Measurements from ENCODE around the gene CCDC12.

The CCDC12 gene

DNA sequence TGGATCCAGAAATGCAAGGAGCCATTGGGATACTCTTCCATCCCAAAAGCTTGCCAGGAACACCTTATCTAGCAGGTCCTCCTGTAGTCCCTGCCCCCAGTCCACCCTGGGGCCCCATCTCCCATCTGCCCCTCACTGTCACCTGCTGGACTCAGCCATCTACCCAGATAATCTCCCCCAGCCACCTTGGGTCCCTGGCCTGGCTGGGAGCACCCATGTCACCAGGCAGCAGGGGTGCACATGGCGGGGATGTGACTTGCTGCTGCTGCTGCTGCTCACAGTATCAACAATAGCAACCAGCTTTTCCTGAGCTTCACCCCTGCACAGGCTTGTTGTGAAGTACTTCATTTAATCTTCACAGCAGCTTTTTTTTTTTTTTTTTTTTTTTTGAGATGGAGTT lies 86.4 kb downstream of the CCDC12 start:
- DNase-seq (ENCODE audit: low spot score): no peak

DNA sequence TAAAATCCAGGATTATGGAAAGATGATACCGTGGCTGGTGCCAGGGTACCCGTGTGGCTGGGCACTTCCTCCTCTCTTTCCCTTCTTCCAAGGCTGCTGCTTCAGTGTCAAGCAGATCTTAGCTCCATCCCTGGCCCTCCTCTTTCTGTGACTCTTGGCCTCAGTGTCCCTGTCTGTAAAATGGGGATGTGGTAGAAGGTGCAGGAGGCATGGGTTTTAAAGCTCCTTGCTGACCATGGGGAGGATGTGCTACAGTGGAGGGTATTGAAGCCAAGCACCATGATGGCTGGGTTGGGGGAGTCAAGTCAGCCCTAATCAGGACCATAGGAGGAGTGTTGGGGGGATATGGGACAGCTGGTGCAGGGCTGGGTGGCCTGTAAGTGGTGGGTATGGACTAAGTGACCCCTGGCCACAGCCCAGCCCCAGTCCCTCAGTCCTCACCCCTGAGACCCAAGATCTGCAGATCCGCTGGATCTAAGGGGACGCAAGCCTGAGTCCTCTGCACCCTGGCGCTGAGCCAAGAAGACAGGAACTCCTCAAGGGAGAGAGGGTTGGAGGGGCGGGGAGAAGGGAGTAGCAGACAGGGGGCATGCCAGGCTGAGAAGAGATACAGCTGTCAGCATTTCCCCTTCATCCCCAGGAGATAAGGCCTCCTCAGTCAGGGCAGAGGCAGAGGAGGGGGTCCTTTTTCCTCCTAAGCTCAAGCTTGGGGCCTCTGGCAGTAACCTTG lies 87.0 kb downstream of the CCDC12 start:
- no peak for DNase-seq (ENCODE audit: low spot score)

DNA sequence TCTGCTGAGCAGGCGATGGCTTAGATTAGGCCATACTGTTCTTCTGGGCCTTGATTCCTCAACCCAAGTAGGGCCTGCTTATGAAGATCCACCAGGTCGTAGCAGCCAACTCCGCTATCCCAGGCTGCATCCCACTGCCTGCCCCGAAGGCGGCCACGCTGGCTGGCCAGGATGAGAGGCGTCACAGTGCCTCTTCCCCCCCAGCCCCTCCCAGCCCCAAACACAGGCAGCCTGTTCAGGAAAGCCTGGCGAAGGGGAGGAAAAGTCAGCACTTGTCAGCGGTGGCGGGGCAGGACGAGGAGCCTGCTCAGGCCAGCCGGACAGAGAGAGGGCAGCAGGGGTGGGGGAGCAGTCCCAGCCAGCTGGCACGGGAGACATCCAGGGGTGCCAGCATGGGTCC lies 87.8 kb downstream of the CCDC12 start:
- no peak for DNase-seq (ENCODE audit: low spot score)

DNA sequence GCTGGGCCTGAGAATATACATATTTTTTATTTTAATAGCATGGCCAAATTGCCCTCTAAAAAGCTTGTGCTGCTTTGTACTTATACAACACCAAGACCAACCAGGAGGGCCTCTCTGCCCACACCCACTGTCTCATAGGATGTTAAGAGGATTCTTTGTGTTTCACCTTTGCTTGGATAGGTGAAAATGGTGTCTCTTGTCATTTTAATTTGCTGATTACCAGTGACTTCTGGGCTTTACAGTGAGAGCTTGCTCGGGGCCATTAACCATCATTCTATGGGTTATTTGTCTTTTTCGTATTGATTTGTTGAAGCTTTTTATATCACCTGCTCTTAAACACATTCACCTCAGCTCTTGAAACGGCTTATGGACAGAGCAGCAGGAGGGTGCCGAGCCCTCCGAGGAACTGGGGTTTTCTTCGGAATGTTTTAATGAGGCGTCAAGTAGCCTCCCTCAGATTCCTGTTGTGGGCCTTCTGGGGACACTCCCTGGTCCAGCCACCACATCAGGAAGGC lies 88.5 kb downstream of the CCDC12 start:
- DNase-seq (ENCODE audit: low spot score): no peak

DNA sequence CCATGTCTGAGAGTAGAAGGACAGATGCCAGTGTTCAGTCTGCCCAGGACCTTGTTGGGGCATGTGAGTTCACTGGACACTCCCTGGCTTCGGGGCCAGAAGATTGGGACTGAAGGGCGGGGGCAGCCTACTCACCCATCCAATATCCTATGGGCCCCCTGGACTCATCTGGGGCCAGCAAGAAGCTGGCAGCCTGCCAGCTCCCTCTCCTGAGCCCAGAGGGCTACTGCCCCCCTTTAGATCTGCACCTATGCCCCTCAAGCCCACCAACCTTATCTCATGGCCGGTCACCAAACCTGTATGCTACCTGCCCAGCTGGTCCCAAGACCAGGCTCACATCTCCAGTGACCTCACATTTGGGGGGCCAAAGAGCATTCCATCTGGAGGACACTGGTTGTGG lies 90.9 kb downstream of the CCDC12 start:
- no peak for DNase-seq (ENCODE audit: low spot score)

DNA sequence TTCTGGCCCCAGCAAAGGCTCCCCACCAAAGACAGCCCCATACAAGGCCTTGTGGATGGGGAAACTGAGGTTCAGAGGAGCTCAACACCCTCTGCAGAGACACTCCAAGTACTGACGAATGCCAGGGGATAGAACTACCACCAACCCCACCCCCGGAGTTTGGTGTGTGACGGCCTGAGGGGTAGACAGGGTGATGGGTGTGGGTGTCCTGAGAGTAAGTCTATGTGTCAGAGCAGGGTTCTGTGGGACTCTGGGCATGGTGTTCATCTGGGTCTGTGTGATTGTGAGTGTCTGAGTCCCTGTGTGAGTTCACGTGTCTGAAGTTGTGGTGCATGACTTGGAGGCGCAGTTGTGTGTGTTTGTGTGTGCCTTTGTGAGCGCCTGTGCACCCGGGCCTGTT lies 91.6 kb downstream of the CCDC12 start:
- DNase-seq (ENCODE audit: low spot score): no peak

DNA sequence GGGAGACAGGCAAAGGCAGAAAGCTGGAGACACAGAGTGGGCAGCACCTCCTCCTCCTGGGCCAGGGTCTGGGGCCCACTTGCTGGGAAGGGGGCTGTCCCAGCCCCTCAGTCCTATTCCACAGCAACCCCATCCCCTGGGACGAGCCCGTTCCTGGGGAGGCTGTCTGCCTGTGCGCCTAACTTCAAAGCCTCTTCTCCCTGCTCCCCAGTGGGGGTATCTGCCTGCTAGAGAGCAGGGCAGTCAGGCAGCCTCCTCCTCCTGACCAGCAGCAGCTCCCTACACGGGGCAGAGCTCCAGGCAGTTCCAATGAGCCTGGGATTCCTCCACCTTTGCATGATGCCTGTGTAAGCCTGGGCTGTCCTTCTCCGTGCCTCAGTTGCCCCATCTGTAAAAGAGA lies 92.1 kb downstream of the CCDC12 start:
- DNase-seq (ENCODE audit: low spot score): no peak

DNA sequence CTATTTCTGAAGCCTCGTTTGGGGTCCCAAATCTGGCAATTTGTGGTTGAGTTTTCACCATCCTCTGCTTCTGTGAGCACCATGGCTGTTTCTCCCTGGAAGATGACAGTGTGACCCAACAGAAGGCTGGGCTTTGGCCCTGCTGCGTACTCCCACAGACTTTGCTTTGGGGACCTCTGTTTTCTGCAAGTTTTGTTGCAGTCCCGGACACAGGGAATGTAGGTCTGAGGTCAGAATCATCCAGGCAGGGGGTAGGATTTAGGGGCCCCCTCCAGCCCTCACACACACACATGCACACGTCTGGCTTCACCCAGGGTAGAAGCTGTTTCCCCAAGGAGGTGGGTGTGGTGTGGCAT lies 92.7 kb downstream of the CCDC12 start:
- no peak for DNase-seq (ENCODE audit: low spot score)

DNA sequence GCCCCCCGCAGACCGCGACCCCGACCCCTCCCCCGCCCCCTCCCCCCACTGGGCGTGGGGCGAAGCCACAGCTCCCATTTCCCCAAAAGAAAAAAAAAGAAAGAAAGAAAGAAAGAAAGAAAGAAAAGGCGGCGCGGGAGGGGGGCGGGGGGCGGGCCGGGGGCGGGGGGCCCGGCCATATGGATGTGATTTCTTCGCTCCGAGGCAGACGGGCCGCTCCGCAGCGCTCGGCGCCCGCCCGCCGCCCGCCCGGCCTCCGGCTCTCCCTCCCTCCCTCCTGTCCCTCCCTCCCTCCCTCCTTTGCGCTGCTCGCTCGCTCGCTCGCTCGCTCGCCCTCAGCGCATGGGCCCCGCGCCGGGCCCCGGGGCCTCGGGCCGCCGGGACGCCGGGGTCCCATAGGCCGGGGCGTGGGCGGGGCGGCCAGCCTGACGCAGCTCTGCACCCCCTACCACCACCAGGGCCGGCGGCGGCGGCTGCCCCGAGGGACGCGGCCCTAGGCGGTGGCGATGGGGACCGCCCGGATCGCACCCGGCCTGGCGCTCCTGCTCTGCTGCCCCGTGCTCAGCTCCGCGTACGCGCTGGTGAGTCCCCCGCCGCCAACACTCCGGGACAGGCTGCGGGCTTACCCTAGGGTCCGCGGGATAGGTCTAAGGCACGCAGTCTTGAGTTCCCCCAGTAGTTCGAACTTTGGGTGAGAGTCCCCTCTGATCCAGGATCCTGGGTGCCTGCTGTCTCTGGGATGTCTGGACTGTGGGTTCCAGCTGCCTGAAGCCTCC lies 93.3 kb downstream of the CCDC12 start:
- DNase-seq (ENCODE audit: low spot score): peak; percentile 33

DNA sequence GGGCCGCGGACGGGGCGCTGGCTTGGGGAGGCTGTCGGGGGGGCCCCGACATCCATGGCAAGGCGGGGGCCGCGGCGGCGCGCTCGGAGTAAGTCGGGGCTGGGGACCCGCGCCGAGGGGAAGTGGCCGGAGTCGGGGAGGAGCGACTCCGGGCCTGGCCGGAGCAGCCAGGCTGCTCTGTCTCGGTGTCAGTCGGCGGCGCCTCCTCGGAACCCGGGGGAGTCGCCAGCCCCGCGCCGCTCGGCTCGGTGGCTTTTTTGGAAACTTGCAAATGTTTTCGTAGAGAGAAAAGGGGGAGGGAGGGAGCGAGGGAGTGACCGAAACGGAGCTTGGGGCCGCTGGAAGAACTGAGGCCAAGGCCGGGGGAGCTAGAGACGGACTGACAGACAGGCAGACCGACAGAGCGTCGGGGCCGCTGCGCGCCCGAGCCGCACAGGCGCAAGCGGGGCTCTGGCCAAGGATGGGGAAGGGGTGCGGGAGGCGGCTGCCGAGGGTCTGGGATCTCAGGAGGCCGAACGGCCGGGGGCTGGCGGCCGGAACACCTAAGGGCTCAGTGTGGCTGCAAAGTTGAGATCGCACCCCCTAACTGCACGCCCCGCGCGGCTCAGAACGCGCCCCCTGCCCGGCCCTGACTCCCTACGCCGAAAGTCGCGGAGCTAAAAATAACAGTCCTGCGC lies 94.0 kb downstream of the CCDC12 start:
- DNase-seq (ENCODE audit: low spot score): no peak

DNA sequence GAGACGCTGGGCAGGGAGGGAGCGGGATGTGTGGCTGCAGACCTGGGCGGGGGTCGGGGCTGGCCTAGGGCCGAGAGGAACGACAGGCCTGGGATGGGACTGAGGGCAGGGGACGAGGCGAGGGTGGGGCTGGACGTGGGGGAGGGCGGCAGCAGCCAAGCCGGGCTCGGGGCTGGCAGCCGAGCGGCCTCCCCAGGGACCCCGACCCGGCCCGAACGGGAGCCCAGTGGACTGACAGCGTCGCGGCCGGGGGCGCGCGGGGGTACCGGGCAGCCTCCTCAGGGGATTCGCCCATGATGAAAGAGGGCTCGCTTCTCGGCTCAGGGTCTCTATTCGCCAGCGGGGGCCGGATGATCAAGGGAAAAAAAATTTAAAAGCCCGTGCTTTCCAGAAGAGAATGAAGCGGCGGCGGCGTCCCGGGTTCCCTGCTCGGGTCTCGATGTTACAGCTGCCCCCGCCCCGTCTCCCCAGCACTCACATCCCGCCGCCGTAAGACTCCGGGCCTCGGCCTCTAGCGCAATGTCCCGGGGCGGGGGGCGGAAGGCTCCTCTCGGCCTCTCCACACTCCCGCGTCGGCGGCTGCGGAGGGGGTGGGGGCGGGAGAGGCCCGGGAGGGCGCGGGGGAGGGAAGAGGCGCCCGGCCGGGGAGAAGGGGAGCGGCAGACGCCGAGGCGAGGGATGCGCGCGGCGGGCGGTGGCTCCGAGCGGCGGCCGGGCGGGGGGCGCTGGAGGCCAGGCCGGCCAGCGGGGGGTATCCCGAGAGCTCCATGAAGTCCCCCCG lies 94.8 kb downstream of the CCDC12 start:
- DNase-seq (ENCODE audit: low spot score): no peak

DNA sequence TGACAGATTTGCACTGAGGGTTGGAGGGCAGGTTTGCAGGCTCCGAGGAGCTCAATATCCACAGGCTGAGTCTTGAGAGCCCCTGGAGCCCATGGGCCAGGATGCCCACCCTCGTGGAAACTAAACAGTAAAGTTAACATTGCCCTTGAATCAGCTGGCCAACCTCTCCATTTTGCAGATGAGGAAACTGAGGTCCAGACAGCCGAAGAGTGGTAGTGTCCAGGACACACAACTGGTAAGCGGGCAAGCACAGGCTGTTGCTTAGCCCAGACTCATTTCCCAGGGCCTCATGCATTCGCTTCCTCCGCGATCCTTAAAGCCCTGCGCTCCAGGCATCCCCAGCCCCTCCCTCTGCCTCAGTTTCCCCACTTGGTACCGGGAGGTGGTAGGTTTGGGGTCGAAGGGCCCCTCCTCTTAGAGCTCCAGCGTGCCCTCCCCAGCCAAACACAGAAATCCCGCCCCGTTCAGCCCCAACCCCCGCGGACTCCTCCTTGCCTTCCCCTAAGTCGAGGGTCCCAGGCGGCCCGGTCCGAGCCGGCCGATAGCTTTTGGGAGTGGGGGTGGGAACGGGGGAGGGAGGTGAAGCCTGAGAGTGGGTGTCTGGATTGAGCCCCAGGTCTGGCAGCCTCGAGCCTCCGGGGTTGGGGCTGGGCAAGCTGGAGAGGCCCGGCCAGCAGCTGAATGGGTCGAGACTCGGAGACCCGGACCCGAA lies 95.5 kb downstream of the CCDC12 start:
- DNase-seq (ENCODE audit: low spot score): no peak

DNA sequence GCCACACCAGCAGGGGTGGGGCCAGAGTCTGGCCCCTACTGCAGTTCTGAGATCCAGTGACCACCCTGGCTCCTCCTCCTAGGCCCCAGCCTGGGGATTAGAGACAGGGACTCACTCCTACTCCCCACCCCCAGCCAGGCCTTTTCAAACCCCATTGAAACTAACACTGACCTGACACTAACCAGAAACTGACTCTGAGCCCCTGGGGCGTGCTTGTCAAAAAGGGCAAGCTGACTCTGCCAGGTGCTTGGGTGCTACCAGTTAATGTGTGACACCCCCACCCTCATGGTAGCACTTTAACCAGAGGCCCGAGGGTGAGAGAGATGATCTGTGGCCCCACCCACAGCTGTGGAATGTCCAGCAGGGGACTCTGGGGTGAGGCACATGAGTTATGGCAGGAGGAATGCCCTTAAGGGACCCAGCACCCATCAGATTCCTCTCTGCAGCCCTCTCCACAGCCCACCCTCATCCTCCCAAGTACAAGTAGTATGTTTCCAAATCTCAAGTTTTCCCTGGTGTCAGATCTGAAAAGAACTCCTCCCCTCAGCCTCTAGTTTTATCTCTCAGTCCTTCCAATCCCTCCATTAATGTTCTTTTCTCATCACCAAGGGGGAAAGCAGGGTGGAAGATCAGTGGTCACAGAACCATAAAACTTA lies 97.6 kb downstream of the CCDC12 start:
- no peak for DNase-seq (ENCODE audit: low spot score)

DNA sequence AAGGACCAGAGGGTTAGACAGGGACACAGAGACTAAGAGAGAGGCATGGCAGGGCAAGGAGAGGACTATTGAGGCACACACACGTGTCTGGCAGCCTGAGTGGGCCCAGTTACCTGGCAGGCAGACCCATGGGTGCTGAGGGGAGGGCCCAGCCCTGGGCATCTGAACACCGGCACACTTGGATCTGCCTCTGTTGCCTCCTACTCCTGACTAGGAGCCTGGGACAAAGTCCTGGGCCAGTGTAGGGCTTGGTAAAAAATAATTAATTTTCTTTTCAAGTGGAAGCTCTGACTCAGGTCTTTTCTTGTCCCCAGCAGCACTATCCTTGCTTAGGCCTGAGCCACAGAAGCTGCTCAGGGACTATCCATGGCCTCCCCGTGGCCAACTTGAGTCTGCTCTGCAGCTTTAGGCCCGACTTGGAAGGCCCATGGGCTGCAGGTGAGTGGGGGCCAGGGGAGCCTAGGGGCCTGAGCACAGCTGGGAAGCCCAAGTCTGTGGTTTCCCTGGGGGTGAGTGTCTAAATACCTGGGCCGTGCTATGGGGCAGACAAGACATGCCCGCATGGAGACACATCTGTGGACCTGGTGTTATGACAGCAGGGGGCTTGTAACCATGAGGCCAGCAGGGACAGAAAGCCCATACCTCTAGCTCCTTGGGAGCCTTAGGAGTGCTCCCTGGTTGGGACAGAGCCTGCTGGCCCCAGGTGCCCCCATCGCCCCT lies 99.0 kb downstream of the CCDC12 start, which contains the start of gene PTH1R:
Gene PTH1R, plus strand, starts transcription at position 316 of the 720 bp plus-strand sequence. CDS start 5,839 bp downstream, outside the sequence.
- DNase-seq (ENCODE audit: low spot score): no peak

DNA sequence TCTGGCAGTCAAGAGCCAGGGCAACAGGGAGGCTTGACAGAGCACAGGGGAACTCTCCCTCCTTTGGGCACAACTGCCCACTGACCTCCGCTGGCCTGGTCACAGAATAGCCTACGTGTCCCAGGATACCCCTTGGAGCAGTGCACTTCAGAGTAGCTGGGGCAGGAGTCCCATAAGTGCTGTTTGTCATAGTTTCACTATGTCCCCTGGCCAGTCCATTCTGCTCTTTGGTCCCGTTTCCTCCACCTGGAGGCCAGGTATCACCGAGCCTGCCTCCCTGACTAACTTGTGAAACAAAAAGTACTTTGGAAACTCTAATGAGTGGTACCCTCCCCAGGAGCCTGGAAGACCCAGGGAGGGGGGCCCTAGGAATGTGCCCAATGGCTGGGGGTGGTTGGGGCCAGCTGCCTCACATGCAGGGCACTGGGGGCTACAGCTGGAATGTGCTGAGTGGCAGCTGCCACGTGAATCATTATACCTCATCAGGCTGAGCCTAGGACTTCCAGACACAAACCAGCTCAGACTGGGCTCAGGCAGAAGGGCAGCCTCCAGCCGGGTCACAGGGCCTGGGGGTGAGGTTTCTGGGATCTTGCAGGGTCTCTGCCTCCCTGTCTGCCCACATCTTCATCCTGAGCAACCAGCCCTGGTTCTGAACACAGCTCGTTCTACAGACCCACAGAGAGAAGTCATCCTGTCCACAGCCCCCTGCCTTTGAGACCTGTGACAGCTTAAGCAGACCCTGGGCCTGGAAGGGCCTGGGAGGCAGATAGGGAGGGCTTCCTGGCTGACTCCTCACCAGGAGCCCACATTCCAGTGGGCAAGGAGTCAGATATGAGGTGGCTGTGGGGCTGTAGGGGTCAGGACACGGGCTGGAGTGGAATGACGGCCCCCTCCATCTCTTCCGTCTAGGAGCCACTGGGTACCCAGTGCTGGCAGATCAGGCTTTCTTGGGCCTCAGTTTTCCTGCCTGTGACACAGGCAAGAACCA lies 99.9 kb downstream of the CCDC12 start:
- no peak for DNase-seq (ENCODE audit: low spot score)

DNA sequence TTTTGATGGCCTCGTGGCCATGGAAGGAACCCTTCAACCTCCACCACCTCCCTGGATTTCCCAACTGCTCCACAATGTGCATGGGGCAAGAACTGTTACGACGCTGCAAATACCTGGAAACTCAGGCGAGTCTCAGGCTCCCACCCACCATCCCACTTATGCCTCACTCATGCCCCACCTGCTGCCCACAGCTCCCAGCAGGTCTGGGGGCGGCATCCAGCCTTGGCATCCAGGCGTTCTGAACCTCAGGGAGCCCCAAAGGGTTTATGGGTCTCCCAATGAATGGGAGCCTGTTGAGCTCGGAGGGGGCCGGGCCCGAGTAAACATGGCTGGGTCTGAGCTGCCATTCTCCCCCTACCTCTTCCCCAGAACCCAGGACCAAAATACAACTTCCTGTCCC lies 101.0 kb downstream of the CCDC12 start:
- no peak for DNase-seq (ENCODE audit: low spot score)

DNA sequence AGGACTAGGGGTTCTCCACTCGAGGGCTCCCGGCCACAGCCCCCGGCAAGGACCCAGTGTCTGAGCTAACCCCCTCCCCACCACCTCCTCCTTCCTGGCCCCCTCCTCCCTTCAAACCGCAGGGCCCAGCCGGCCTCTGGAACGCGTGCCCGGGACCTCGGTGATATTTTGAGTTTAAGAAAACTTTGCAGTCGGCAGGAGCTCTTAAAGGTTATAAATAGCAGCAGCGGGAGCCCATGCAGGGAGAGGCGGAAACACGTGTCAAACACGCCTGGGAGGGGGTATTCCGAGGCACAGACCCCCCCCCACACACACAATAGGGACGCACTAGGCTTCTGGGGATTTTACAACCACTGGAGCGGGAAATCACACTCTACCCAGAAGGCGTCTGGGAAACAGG lies 102.1 kb downstream of the CCDC12 start:
- no peak for DNase-seq (ENCODE audit: low spot score)

DNA sequence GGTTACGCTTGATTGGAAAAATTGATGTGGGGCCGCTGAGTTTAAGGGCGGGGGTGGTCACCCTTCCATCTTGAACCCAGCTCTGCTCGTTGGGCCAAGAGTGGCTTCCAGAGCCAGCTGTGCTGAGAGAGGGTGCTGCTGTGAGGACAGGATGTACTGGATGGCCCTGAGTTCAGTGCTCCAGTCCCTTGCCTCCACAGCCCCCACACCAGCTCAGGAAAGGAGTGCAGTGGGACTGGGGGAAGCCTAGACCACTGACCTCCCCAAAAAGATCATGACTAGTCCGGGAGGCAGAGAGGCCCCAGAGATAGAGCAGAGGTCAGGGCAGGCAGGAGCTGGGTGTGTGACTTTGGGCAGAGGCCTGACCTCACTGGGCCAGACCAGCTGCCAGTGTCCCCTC lies 103.0 kb downstream of the CCDC12 start:
- no peak for DNase-seq (ENCODE audit: low spot score)

All from germinal center (tissue), 1 donor.